GM08714 (cell line): ENCODE results near the gene CTPS1.

Source experiments
- H3K4me3 ChIP-seq: fragments of 200-500 bp; sonication (Bioruptor generic); 2 replicates; pipeline ENCODE4 v1.5.1; 2014; ENCODE audit warnings: mild to moderate bottlenecking, low read length, inconsistent platforms
- ZNF274 ChIP-seq: IDR thresholded peaks from 2 replicates; pipeline ENCODE4 v1.6.1; 2012; ENCODE audit warnings: mild to moderate bottlenecking, low read depth, low read length

CTPS1 gene

DNA sequence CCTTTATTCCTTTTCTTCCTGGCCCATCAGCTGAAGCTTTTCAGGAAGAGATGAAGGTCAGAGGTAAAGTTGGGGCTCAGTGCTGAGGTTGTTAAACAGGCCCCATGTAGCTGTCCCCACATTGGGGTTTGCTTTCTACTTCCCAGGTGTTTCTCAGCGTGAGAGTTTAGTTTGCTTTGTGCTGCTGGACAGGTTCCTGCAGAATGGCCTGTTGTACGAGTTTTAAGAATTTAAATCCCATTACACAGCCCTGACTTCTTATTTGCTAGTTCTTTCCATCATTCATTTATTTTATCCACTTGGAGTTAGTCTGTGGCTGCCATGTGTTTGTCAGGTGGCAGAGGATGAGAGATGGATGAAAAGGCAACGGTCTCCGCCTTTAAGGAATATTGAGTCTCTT is 19.2 kb downstream of the CTPS1 start:
- no peak overlapping the region for H3K4me3 ChIP-seq
- TF ChIP-seq ZNF274: no peak

GRCh38 chr1:41003127-41003639 is 23.7 kb downstream of the CTPS1 start:
- H3K4me3 ChIP-seq: no peak overlapping the region
- TF ChIP-seq ZNF274: no peak

GRCh38 chr1:41003640-41004220 is 24.2 kb downstream of the CTPS1 start:
- no peak for TF ChIP-seq ZNF274
- H3K4me3 ChIP-seq: no peak overlapping the region

- no peak for TF ChIP-seq ZNF274
- no peak overlapping the region for H3K4me3 ChIP-seq
These were observed 26.4 kb downstream of the CTPS1 start for GRCh38 chr1:41005876-41006275.

GRCh38 chr1:41006942-41007865 is 27.7 kb downstream of the CTPS1 start:
- TF ChIP-seq ZNF274: no peak
- H3K4me3 ChIP-seq: no peak overlapping the region

DNA sequence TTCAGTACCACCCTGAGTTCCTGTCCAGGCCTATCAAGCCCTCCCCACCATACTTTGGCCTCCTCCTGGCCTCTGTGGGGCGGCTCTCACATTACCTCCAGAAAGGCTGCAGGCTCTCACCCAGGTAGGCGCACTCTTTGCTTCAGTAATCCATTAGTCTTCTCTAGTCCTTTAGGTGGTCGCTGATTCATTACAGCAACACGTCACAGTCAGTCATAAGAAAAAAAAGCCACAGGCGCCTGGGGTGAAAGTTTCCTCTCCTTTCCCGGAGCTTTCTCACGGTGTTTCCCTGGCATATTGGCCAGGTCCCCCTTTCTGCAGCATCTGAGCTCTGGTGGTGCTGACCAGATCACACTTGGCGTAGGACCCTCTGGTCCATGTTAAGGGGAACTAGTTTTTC is 30.0 kb downstream of the CTPS1 start:
- TF ChIP-seq ZNF274: no peak

GRCh38 chr1:41010345-41010744 is 30.8 kb downstream of the CTPS1 start:
- H3K4me3 ChIP-seq: no peak overlapping the region
- TF ChIP-seq ZNF274: no peak

More for the DNA sequence above, 30.0 kb downstream of the CTPS1 start:
- H3K4me3 ChIP-seq: no peak overlapping the region

DNA sequence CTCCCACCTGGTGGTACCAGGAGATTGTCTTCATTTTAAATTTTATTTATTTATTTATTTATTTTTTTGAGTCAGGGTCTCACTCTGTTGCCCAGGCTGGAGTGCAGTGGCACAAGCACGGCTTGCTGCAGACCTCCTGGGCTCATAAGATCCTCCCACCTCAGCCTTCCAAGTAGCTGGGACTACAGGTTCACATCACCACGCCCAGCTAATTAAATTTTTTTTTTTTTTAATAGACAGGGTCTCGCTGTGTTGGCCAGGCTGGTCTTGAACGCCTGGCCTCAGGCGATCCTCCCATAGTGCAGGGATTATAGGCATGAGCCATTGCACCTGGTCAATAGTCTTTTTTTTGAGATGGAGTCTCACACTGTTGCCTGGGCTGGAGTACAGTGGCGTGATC is 33.5 kb downstream of the CTPS1 start:
- TF ChIP-seq ZNF274: no peak
- H3K4me3 ChIP-seq: no peak overlapping the region

DNA sequence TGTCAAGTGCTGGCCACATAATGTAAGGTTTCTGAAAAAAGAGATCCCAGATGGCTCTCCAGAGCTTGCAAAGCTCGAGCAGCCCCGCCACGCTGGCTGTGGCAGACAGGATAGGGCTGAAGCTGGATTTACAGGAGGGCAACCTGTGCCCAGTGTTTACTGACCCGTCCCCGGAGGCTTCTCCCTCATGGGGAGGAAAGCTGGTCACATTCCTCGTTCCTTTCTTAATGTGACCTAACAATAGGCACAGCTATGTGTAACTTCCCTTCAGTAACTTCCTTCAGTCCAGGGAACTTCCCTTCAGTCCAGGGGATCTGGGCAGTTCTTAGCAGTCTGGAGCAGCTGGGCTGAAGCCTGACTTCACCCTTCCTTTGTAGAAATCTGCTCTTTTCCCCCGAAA is 34.3 kb downstream of the CTPS1 start:
- TF ChIP-seq ZNF274: no peak
- H3K4me3 ChIP-seq: no peak overlapping the region

GRCh38 chr1:41014871-41015270 is 35.4 kb downstream of the CTPS1 start:
- no peak overlapping the region for H3K4me3 ChIP-seq
- no peak for TF ChIP-seq ZNF274

- TF ChIP-seq ZNF274: no peak
- no peak overlapping the region for H3K4me3 ChIP-seq
These were observed 35.9 kb downstream of the CTPS1 start for GRCh38 chr1:41015281-41015896.

DNA sequence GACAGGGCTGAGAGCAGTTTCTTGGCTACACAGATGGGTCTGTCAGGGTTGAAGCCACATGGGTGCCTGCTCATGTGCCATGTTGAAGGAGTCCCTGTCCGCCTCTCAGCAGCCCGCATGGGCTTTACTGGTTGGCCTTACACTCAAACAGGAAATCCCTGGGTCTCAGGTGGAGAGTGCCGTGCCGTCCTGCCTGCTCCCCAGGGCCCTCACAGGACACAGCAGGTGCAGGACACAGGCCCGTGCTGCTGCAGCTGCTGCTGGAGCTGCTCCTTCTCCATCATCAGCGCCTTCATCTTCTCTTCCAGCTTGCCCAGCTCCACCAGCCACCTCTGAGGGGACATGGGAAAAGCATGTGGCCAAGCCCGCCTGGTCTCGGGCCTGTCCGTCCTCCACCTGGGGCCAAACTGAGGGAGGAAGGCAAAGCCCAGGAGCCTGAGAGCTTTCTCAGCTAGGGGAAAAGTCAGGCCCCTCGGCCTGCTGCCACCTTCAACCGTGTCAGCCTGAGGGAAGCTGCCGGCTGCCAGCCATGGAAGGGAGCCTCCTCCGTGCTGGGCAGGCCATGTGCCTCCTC is 36.5 kb downstream of the CTPS1 start:
- H3K4me3 ChIP-seq: no peak overlapping the region
- no peak for TF ChIP-seq ZNF274

DNA sequence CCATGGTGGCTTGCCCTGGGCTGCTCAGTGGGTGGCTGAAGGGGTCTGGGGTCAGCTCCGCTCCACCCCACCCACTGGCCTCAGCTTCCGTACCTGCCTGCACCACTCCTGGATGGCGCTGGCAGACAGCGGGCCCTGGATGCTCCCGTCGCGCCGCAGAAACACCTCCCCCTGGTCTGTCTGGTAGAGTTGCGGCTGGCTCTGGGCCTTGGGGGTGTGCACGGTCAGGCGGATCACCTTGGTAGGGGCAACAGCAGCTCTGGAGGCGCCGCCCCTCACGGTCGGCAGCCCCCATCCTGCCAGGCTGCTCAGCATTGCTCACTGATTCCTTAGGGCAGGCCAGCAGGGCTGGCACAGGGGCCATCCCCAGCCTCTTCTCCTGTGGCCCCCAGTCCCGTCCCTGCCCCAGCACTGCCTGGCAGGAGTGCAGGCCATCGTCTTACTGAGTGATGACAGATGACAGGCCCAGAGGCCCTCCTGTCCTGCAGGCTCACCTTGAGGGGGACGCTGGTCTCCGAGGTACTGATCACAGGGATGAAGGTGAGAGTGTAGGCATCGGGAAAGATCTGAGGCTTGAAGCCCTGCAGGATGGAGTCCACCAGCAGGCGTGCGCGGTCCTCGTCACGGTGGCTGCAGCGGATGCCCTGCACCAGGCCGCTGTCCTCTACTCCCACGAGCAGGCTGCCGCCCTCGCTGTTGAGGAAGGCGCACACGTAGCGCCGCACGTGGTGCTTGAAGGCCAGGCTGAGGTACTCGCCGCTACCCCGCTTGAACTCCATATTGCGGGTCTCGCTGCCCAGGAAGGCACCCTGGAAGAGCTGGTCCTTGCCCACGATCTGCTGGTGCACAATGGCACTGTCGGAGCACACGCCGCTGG is 37.9 kb downstream of the CTPS1 start:
- H3K4me3 ChIP-seq: no peak overlapping the region
- no peak for TF ChIP-seq ZNF274

GRCh38 chr1:41018018-41018410 is 38.5 kb downstream of the CTPS1 start:
- no peak overlapping the region for H3K4me3 ChIP-seq
- TF ChIP-seq ZNF274: no peak

DNA sequence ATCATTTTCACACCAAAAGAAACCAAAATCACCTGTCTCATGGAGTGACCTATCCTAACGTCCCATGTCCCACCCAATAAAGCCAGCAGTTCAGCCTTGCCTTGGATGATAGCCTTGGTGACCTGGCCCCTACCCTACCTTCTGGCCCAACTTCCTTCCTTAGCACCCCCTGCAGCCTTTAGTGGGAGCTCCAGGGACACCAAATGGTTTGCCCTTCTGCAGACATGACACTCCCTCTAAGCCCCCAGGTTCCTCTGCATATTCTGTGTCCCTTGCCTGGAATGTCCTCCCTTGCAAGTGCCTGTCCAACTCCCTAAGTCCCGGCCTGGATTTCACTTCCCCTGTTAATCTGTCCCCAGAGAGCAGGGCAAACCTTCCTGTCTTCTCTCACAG is 39.9 kb downstream of the CTPS1 start:
- no peak for TF ChIP-seq ZNF274
- H3K4me3 ChIP-seq: no peak overlapping the region
